CMK (cell line): ENCODE results near the gene DUOXA2.
"Not testable (repeated sequence)": the region's sequence is repeated elsewhere in the genome, so short reads cannot be mapped to it uniquely, and the experiment has no call there.

Experiments used
- DNase-seq: peaks from one replicate; pipeline ENCODE4 v3.0.0-alpha.2; 2010; ENCODE audit warnings: low read depth

The DUOXA2 gene

GRCh38 chr15:45095661-45096060 lies 18.5 kb upstream of the DUOXA2 start:
- no peak for DNase-seq

- DNase-seq: no peak
Observed at GRCh38 chr15:45097466-45097865, 16.7 kb upstream of the DUOXA2 start.

GRCh38 chr15:45099549-45100165 lies 14.5 kb upstream of the DUOXA2 start:
- DNase-seq: no peak

GRCh38 chr15:45100884-45101625 lies 13.1 kb upstream of the DUOXA2 start:
- DNase-seq: no peak

- no peak for DNase-seq
Observed at GRCh38 chr15:45101749-45102148, 12.4 kb upstream of the DUOXA2 start.

- no peak for DNase-seq
Observed at GRCh38 chr15:45102226-45102625, 11.9 kb upstream of the DUOXA2 start.

GRCh38 chr15:45104170-45104569 lies 10.0 kb upstream of the DUOXA2 start:
- DNase-seq: not testable (repeated sequence)

- no peak for DNase-seq
Observed at GRCh38 chr15:45105586-45105985, 8.5 kb upstream of the DUOXA2 start.

- no peak for DNase-seq
Observed at GRCh38 chr15:45106002-45106790, 7.9 kb upstream of the DUOXA2 start.

GRCh38 chr15:45107941-45108630 lies 6.0 kb upstream of the DUOXA2 start:
- DNase-seq: no peak

- DNase-seq: no peak
Observed at GRCh38 chr15:45110256-45110820, 3.8 kb upstream of the DUOXA2 start.

- no peak for DNase-seq
Observed at GRCh38 chr15:45111390-45112142, 2.6 kb upstream of the DUOXA2 start.

GRCh38 chr15:45112143-45112590 lies 2.0 kb upstream of the DUOXA2 start:
- no peak for DNase-seq

- DNase-seq: no peak
Observed at GRCh38 chr15:45112591-45113379, 1.3 kb upstream of the DUOXA2 start.

GRCh38 chr15:45113380-45113990 lies 641 bp upstream of the DUOXA2 start:
- DNase-seq: no peak

GRCh38 chr15:45114751-45115085 lies 592 bp downstream of the DUOXA2 start:
- no peak for DNase-seq

- no peak for DNase-seq
Observed at GRCh38 chr15:45115312-45115820, 1.2 kb downstream of the DUOXA2 start.

GRCh38 chr15:45116006-45116481 lies 1.9 kb downstream of the DUOXA2 start:
- no peak for DNase-seq

GRCh38 chr15:45116482-45117307 lies 2.6 kb downstream of the DUOXA2 start:
- DNase-seq: no peak
